ENCODE measurements around the gene CCDC127. TPM values are rescaled to one million over a fixed set of nuclear protein-coding genes. Genes with fewer than 3 reads are reported as not detected.

The CCDC127 gene
- total and polyA plus RNA-seq, 2 of the 4 experiments (the other 2 are of a cell fraction): 3.2 to 3.9 TPM

- H4K8ac ChIP-seq (ENCODE audit: low read depth in 2 of 2, low read length in 2 of 2): no peak overlapping the region
- no peak overlapping the region for H3K27ac ChIP-seq (ENCODE audit: insufficient read depth, low read length)
- no peaks in the 10 kb centered on the region for H3K27me3 ChIP-seq (ENCODE audit: control insufficient read depth, insufficient read depth, low read length)
- no TSS peak for BruUV-seq (replicated peaks)
- no peak overlapping the region for H2AK9ac ChIP-seq (replicated peaks; ENCODE audit: low read depth, low read length, poor library complexity)
- H4K91ac ChIP-seq (ENCODE audit: insufficient read depth, low read depth, low read length): no peak overlapping the region
- no peak overlapping the region for H3K23ac ChIP-seq (ENCODE audit: low read depth, low read length)
- peaks cover 25 to 26% of the 10 kb centered on the region in 2 experiments for H3K79me1 ChIP-seq (ENCODE audit: low read depth in 1 of 2, low read length in 2 of 2)
- no peak overlapping the region for H3K9ac ChIP-seq (ENCODE audit: low read depth, low read length)
- no peak overlapping the region for H2AK5ac ChIP-seq (ENCODE audit: low read depth, low read length)
- H3K36me3 ChIP-seq (ENCODE audit: control insufficient read depth, insufficient read depth, low read length): peaks cover 20% of the 10 kb centered on the region
- ChIA-PET POLR2A (ENCODE audit: unreplicated experiment) (no interaction called here), CTCF (interaction anchor here (0.5 to 0.6 kb wide), 2 partner anchors 15 to 225 kb away, joined by 3 read pairs; no protein-coding TSS in a partner anchor)
- dilution Hi-C loops (cut with HindIII; ENCODE audit: low sequenced_read_pairs, unreplicated experiment) (no loop called here), intact Hi-C loops (cut with micrococcal nuclease) (no loop called here), in situ Hi-C loops (cut with MboI; ENCODE audit: low sequenced_read_pairs) (no loop called here)
- no peak overlapping the region for H2BK120ac ChIP-seq (ENCODE audit: low read depth, low read length)
- 97% methylated on average over 13 of the region's 26 CpGs; no CpG with 5 or more reads in 1 of the 2 experiments for whole genome bisulfite sequencing, 2 experiments (ENCODE audit: extremely low coverage in 2 of 2, insufficient read length in 1 of 2)
- peaks cover 6% of the 10 kb centered on the region; the same call in 1 of the 2 replicates for H3K9me1 ChIP-seq (ENCODE audit: insufficient read depth, low read length)
- H3K14ac ChIP-seq (replicated peaks; ENCODE audit: low read depth, low read length): no peak overlapping the region
- no peak overlapping the region for H4K5ac ChIP-seq (ENCODE audit: low read depth, low read length)
- TF ChIP-seq BHLHE40 (IDR thresholded peaks at IDR 0.05; ENCODE audit: low read depth, low read length) (no peak), RCOR1 (IDR thresholded peaks at IDR 0.05; ENCODE audit: insufficient replicate concordance, low read length) (no peak), RFX5 (IDR thresholded peaks at IDR 0.05; ENCODE audit: low read depth, low read length) (no peak), MXI1 (IDR thresholded peaks at IDR 0.05; ENCODE audit: borderline replicate concordance, low read depth, low read length) (no peak), RAD21 (IDR thresholded peaks at IDR 0.05; ENCODE audit: low read length) (no peak), CEBPB (IDR thresholded peaks at IDR 0.05; ENCODE audit: low read depth, low read length) (no peak), MAFK (IDR thresholded peaks at IDR 0.05; ENCODE audit: low read depth, low read length) (no peak), CHD1 (IDR thresholded peaks at IDR 0.05; ENCODE audit: low read depth, low read length) (no peak), ELK1 (IDR thresholded peaks at IDR 0.05; ENCODE audit: borderline replicate concordance, low read depth, low read length) (no peak), SMC3 (IDR thresholded peaks at IDR 0.05; ENCODE audit: low read depth, low read length) (no peak), POLR2A (IDR thresholded peaks at IDR 0.05; ENCODE audit: low read depth, low read length) (no peak), FOS (IDR thresholded peaks at IDR 0.05; ENCODE audit: low read depth, low read length) (no peak), NFE2L2 (IDR thresholded peaks at IDR 0.05; ENCODE audit: low read depth, low read length) (no peak), USF2 (IDR thresholded peaks at IDR 0.05; ENCODE audit: low read depth, low read length) (no peak), CTCF (conservative IDR thresholded peaks at IDR 0.05; ENCODE audit: low read depth, low read length) (no peak), MAZ (IDR thresholded peaks at IDR 0.05; ENCODE audit: borderline replicate concordance, low read depth, low read length) (no peak)
- no peaks in the 10 kb centered on the region for H3K9me3 ChIP-seq (ENCODE audit: control insufficient read depth, insufficient read depth, low read length)
- no peak overlapping the region for H2AFZ ChIP-seq (replicated peaks; ENCODE audit: low read length, poor library complexity)
- H3K56ac ChIP-seq (ENCODE audit: extremely low read depth, insufficient read depth, low read length): no peak overlapping the region
- DNase-seq (no peak), ATAC-seq (ENCODE audit: low read depth) (no peak)
- 0 out of 2 replicates have a peak, but pooled peaks cover 2% of the 10 kb centered on the region for H3K4me1 ChIP-seq (ENCODE audit: control insufficient read depth, insufficient read depth, low read length)
- no peak overlapping the region for H2BK15ac ChIP-seq (ENCODE audit: low read depth, low read length)
- peaks cover 23% of the 10 kb centered on the region for H4K20me1 ChIP-seq (ENCODE audit: insufficient read depth, low read length)
- no peak overlapping the region for H3K4ac ChIP-seq (ENCODE audit: low read depth, low read length)
- H2BK5ac ChIP-seq (ENCODE audit: low read depth, low read length, poor library complexity, severe bottlenecking): no peak overlapping the region
- H2BK20ac ChIP-seq (ENCODE audit: low read depth, low read length): no peak overlapping the region
- H3K18ac ChIP-seq (ENCODE audit: low read depth, low read length): no peak overlapping the region
- H3K4me2 ChIP-seq (ENCODE audit: low read depth, low read length): no peak overlapping the region
- H3K4me3 ChIP-seq (ENCODE audit: insufficient read depth, low read depth, low read length): no peak overlapping the region
Measured at GRCh38 chr5:203246-203930, 14.6 kb downstream of the CCDC127 start.
